ENCODE results near the gene ANO3. TPM values are rescaled to one million over a fixed set of nuclear protein-coding genes. Genes with fewer than 3 reads are reported as not detected.

Gene ANO3
- polyA plus RNA-seq, 3 donors, result not detected

- H3K36me3 ChIP-seq (replicated peaks in 1 of 2; ENCODE audit: control insufficient read depth in 1 of 2, insufficient read depth in 2 of 2, low read length in 2 of 2), result no peaks in the 10 kb centered on the region
- Mint-ChIP-seq H3K36me3 (no peaks in the 10 kb centered on the region), H3K9me3 (peaks cover 0 to 2% (median 2%) of the 10 kb centered on the region in 7 donors), H3K27ac (no peak overlapping the region), H3K4me1 (no peaks in the 10 kb centered on the region), H3K27me3 (ENCODE audit: low read depth in 3 of 3) (no peaks in the 10 kb centered on the region), H3K4me3 (no peak overlapping the region)
- DNase-seq, result no peak
- no peak overlapping the region for H3K27ac ChIP-seq (ENCODE audit: low read depth in 1 of 2, low read length in 2 of 2)
- H3K27me3 ChIP-seq (ENCODE audit: control insufficient read depth in 2 of 2, insufficient read depth in 2 of 2, low read length in 2 of 2), result no peaks in the 10 kb centered on the region
- no peak overlapping the region for H3K9ac ChIP-seq (ENCODE audit: insufficient read depth, low read length, poor library complexity, severe bottlenecking)
- no peak overlapping the region for H3K4me3 ChIP-seq (replicated peaks in 1 of 3; ENCODE audit: low read depth in 2 of 3, low read length in 3 of 3)
- H3K9me3 ChIP-seq (replicated peaks in 1 of 2; ENCODE audit: control insufficient read depth in 1 of 2, insufficient read depth in 1 of 2, low read length in 2 of 2), result no peaks in the 10 kb centered on the region
- no CpG with 5 or more reads among the region's 2 CpGs for WGBS (ENCODE audit: insufficient coverage)
- H3K79me2 ChIP-seq (ENCODE audit: insufficient read depth, low read length), result no peaks in the 10 kb centered on the region
- H3K4me2 ChIP-seq (replicated peaks; ENCODE audit: extremely low read depth, low read length, poor library complexity, severe bottlenecking), result no peak overlapping the region
- intact Hi-C loops (cut with micrococcal nuclease), result no loop called here
- H4K20me1 ChIP-seq (ENCODE audit: insufficient read depth, low read length), result no peaks in the 10 kb centered on the region
- no peak for TF ChIP-seq CTCF (IDR thresholded peaks at IDR 0.05)
- no peaks in the 10 kb centered on the region for H3K4me1 ChIP-seq (ENCODE audit: control insufficient read depth in 1 of 2, insufficient read depth in 2 of 2, low read length in 2 of 2)
- no peak overlapping the region for H2AFZ ChIP-seq (ENCODE audit: insufficient read depth, low read depth, low read length, poor library complexity, severe bottlenecking)
Observed at GRCh38 chr11:26541870-26542269, 209.9 kb downstream of the ANO3 start.

GRCh38 chr11:26549176-26549575 lies 217.2 kb downstream of the ANO3 start:
- no peaks in the 10 kb centered on the region for H3K36me3 ChIP-seq (replicated peaks in 1 of 2; ENCODE audit: control insufficient read depth in 1 of 2, insufficient read depth in 2 of 2, low read length in 2 of 2)
- no CpG with 5 or more reads among the region's 2 CpGs for WGBS (ENCODE audit: insufficient coverage)
- H3K9me3 ChIP-seq (replicated peaks in 1 of 2; ENCODE audit: control insufficient read depth in 1 of 2, insufficient read depth in 1 of 2, low read length in 2 of 2), result no peaks in the 10 kb centered on the region
- no peak overlapping the region for H3K4me3 ChIP-seq (replicated peaks in 1 of 3; ENCODE audit: low read depth in 2 of 3, low read length in 3 of 3)
- no peak overlapping the region for H3K4me3 Mint-ChIP-seq
- H3K27me3 Mint-ChIP-seq (ENCODE audit: low read depth in 3 of 3), result no peaks in the 10 kb centered on the region
- H3K9me3 Mint-ChIP-seq, result no peaks in the 10 kb centered on the region
- intact Hi-C loops (cut with micrococcal nuclease), result no loop called here
- no peaks in the 10 kb centered on the region for H4K20me1 ChIP-seq (ENCODE audit: insufficient read depth, low read length)
- DNase-seq, result no peak
- no peak overlapping the region for H3K4me2 ChIP-seq (replicated peaks; ENCODE audit: extremely low read depth, low read length, poor library complexity, severe bottlenecking)
- no peaks in the 10 kb centered on the region for H3K79me2 ChIP-seq (ENCODE audit: insufficient read depth, low read length)
- H3K4me1 Mint-ChIP-seq, result no peaks in the 10 kb centered on the region
- H2AFZ ChIP-seq (ENCODE audit: insufficient read depth, low read depth, low read length, poor library complexity, severe bottlenecking), result no peak overlapping the region
- H3K27ac Mint-ChIP-seq, result no peak overlapping the region
- no peak overlapping the region for H3K27ac ChIP-seq (ENCODE audit: low read depth in 1 of 2, low read length in 2 of 2)
- no peak for TF ChIP-seq CTCF (IDR thresholded peaks at IDR 0.05)
- H3K27me3 ChIP-seq (ENCODE audit: control insufficient read depth in 2 of 2, insufficient read depth in 2 of 2, low read length in 2 of 2), result no peaks in the 10 kb centered on the region
- no peaks in the 10 kb centered on the region for H3K36me3 Mint-ChIP-seq
- no peaks in the 10 kb centered on the region for H3K4me1 ChIP-seq (ENCODE audit: control insufficient read depth in 1 of 2, insufficient read depth in 2 of 2, low read length in 2 of 2)
- no peak overlapping the region for H3K9ac ChIP-seq (ENCODE audit: insufficient read depth, low read length, poor library complexity, severe bottlenecking)
